Measurements from ENCODE around the gene ESYT2. TPM values are rescaled to one million over a fixed set of nuclear protein-coding genes. Genes with fewer than 3 reads are reported as not detected.

ESYT2 gene
- total and polyA plus RNA-seq, 2 of the 4 experiments (the other 2 are of a cell fraction), result 26.7 to 69.9 TPM

DNA sequence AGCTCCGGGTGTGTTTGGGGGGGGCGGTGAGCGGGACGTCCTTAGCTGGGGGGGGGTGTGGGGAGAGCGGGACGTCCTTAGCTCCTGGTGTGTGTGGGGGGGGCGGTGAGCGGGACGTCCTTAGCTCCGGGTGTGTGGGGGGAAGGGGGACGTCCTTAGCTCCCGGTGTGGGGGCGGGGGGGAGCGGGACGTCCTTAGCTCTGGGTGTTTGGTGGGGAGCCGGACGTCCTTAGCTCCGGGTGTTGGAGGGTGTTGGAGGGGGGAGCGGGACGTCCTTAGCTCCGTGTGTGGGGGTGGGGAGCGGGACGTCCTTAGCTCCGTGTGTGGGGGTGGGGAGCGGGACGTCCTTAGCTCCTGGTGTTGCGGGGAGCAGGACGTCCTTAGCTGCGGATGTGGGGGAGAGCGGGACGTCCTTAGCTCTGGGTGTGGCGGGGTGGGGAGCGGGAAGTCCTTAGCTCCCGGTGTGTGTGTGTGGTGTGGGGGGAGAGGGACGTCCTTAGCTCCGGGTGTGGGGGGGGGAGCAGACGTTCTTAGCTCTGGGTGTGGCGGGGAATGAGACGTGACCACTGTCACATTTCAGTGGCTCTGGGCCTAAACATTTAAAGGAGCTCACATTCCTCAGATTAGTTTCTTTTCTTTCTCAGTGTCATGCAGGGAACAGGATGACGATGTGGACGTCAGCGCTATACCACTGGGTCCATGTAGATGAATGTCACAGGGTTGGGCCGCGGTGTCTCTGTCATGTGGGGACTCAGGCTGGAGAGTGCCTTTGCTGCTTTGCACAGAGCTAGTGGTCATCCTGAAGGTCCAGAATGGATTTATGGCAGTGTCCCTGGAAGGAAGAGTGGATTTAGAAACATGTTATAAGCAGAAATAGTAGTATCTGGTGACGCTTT, 34.5 kb upstream of the ESYT2 start:
- peak overlapping the region; percentile 84; the same call in 2 of the 3 replicates for H2BK15ac ChIP-seq (ENCODE audit: low read depth, low read length)
- H3K14ac ChIP-seq (replicated peaks; ENCODE audit: low read depth, low read length), result peak overlapping the region; percentile 96
- peak overlapping the region; percentile 98 for H3K4ac ChIP-seq (ENCODE audit: low read depth, low read length)
- no TSS peak for BruUV-seq (replicated peaks)
- no peaks in the 10 kb centered on the region for H3K27me3 ChIP-seq (ENCODE audit: control insufficient read depth, insufficient read depth, low read length)
- H3K23ac ChIP-seq (ENCODE audit: low read depth, low read length), result peak overlapping the region; percentile 97
- H3K27ac ChIP-seq (ENCODE audit: insufficient read depth, low read length), result peak overlapping the region; percentile 74
- peak overlapping the region; percentile 97 for H2AFZ ChIP-seq (replicated peaks; ENCODE audit: low read length, poor library complexity)
- H4K20me1 ChIP-seq (ENCODE audit: insufficient read depth, low read length), result no peaks in the 10 kb centered on the region
- H3K18ac ChIP-seq (ENCODE audit: low read depth, low read length), result peak overlapping the region; percentile 87
- TF ChIP-seq CEBPB (IDR thresholded peaks at IDR 0.05; ENCODE audit: low read depth, low read length) (no peak), FOS (IDR thresholded peaks at IDR 0.05; ENCODE audit: low read depth, low read length) (no peak), MAFK (IDR thresholded peaks at IDR 0.05; ENCODE audit: low read depth, low read length) (no peak), POLR2A (IDR thresholded peaks at IDR 0.05; ENCODE audit: low read depth, low read length) (no peak), RAD21 (IDR thresholded peaks at IDR 0.05; ENCODE audit: low read length) (no peak), MXI1 (IDR thresholded peaks at IDR 0.05; ENCODE audit: borderline replicate concordance, low read depth, low read length) (no peak)
- TF ChIP-seq, protein P1, sequence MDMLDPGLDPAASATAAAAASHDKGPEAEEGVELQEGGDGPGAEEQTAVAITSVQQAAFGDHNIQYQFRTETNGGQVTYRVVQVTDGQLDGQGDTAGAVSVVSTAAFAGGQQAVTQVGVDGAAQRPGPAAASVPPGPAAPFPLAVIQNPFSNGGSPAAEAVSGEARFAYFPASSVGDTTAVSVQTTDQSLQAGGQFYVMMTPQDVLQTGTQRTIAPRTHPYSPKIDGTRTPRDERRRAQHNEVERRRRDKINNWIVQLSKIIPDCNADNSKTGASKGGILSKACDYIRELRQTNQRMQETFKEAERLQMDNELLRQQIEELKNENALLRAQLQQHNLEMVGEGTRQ (IDR thresholded peaks at IDR 0.05; ENCODE audit: low read depth, low read length), result peak; percentile 36; the same call in 1 of the 2 replicates
- peak overlapping the region; percentile 64 for H3K9ac ChIP-seq (ENCODE audit: low read depth, low read length)
- H3K56ac ChIP-seq (ENCODE audit: extremely low read depth, insufficient read depth, low read length), result peak overlapping the region; percentile 25; the same call in 1 of the 2 replicates
- H3K4me1 ChIP-seq (ENCODE audit: control insufficient read depth, insufficient read depth, low read length), result peaks cover 5% of the 10 kb centered on the region
- CTCF ChIA-PET, result interaction anchor here (0.5 to 0.6 kb wide), 2 partner anchors 20 to 855 kb away, joined by 3 to 4 read pairs; no protein-coding TSS in a partner anchor
- H2AK5ac ChIP-seq (ENCODE audit: low read depth, low read length), result peak overlapping the region; percentile 81
- peak overlapping the region; percentile 89 for H2BK20ac ChIP-seq (ENCODE audit: low read depth, low read length)
- H4K8ac ChIP-seq (ENCODE audit: low read depth in 2 of 2, low read length in 2 of 2), result peak overlapping the region; percentile 43 to 94
- WGBS, 2 experiments (ENCODE audit: extremely low coverage in 2 of 2, insufficient read length in 1 of 2), result 33% methylated on average over 4 of the region's 45 CpGs; no CpG with 5 or more reads in 1 of the 2 experiments
- peaks cover 14% of the 10 kb centered on the region; the same call in 1 of the 2 replicates for H3K9me1 ChIP-seq (ENCODE audit: insufficient read depth, low read length)
- DNase-seq (peak; percentile 60), ATAC-seq (ENCODE audit: low read depth) (peak; percentile 87)
- H2AK9ac ChIP-seq (replicated peaks; ENCODE audit: low read depth, low read length, poor library complexity), result peak overlapping the region; percentile 95
- H4K5ac ChIP-seq (ENCODE audit: low read depth, low read length), result peak overlapping the region; percentile 93
- H4K91ac ChIP-seq (ENCODE audit: insufficient read depth, low read depth, low read length), result peak overlapping the region; percentile 96
- peak overlapping the region; percentile 75 for H3K4me2 ChIP-seq (ENCODE audit: low read depth, low read length)
- H3K4me3 ChIP-seq (ENCODE audit: insufficient read depth, low read depth, low read length), result peak overlapping the region; percentile 31
- POLR2A ChIA-PET (ENCODE audit: unreplicated experiment), result interaction anchor here (0.6 kb wide), 2 partner anchors 16 to 1428 kb away, joined by 3 to 8 read pairs; no protein-coding TSS in a partner anchor
- intact Hi-C loops (cut with micrococcal nuclease), result no loop called here
- H3K9me3 ChIP-seq (ENCODE audit: control insufficient read depth, insufficient read depth, low read length), result no peaks in the 10 kb centered on the region
- H3K36me3 ChIP-seq (ENCODE audit: control insufficient read depth, insufficient read depth, low read length), result no peaks in the 10 kb centered on the region; the same call in 1 of the 2 replicates
- dilution Hi-C loops (cut with HindIII; ENCODE audit: low sequenced_read_pairs, unreplicated experiment), result no loop called here
- peak overlapping the region; percentile 82 for H2BK120ac ChIP-seq (ENCODE audit: low read depth, low read length)
- in situ Hi-C loops (cut with MboI; ENCODE audit: low sequenced_read_pairs), result no loop called here
- peak overlapping the region; percentile 90 for H2BK5ac ChIP-seq (ENCODE audit: low read depth, low read length, poor library complexity, severe bottlenecking)
- peaks cover 32 to 65% of the 10 kb centered on the region in 2 experiments for H3K79me1 ChIP-seq (ENCODE audit: low read depth in 1 of 2, low read length in 2 of 2)
